ENCODE data around the gene MLANA. TPM values are rescaled to one million over a fixed set of nuclear protein-coding genes. Genes with fewer than 3 reads are reported as not detected.

MLANA gene
- total RNA-seq, 3 donors from 2014 or later, result not detected

- no peak overlapping the region for H3K4me3 ChIP-seq
- DNase-seq (ENCODE audit: low spot score in 2 of 2), result no peak
- no peaks in the 10 kb centered on the region for H3K9me3 ChIP-seq
- no peaks in the 10 kb centered on the region for H3K27me3 ChIP-seq
- H3K4me1 ChIP-seq, result no peaks in the 10 kb centered on the region
- intact Hi-C loops (cut with DNase I; ENCODE audit: low total_unique reads), result no loop called here
- TF ChIP-seq, protein P1, sequence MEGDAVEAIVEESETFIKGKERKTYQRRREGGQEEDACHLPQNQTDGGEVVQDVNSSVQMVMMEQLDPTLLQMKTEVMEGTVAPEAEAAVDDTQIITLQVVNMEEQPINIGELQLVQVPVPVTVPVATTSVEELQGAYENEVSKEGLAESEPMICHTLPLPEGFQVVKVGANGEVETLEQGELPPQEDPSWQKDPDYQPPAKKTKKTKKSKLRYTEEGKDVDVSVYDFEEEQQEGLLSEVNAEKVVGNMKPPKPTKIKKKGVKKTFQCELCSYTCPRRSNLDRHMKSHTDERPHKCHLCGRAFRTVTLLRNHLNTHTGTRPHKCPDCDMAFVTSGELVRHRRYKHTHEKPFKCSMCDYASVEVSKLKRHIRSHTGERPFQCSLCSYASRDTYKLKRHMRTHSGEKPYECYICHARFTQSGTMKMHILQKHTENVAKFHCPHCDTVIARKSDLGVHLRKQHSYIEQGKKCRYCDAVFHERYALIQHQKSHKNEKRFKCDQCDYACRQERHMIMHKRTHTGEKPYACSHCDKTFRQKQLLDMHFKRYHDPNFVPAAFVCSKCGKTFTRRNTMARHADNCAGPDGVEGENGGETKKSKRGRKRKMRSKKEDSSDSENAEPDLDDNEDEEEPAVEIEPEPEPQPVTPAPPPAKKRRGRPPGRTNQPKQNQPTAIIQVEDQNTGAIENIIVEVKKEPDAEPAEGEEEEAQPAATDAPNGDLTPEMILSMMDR (IDR thresholded peaks at IDR 0.05), result no peak
- TF ChIP-seq POLR2A (IDR thresholded peaks at IDR 0.05) (no peak), POLR2AphosphoS5 (IDR thresholded peaks at IDR 0.05) (no peak)
- no peak overlapping the region for H3K27ac ChIP-seq
- H3K36me3 ChIP-seq, result no peaks in the 10 kb centered on the region
Measured at GRCh38 chr9:5852987-5853386, 37.7 kb upstream of the MLANA start.

- TF ChIP-seq POLR2A (IDR thresholded peaks at IDR 0.05) (no peak), POLR2AphosphoS5 (IDR thresholded peaks at IDR 0.05) (no peak)
- TF ChIP-seq, protein P1 (IDR thresholded peaks at IDR 0.05), result no peak
- Histone ChIP-seq H3K27ac (no peak overlapping the region), H3K27me3 (no peaks in the 10 kb centered on the region), H3K9me3 (no peaks in the 10 kb centered on the region), H3K36me3 (no peaks in the 10 kb centered on the region), H3K4me1 (no peaks in the 10 kb centered on the region), H3K4me3 (no peak overlapping the region)
- intact Hi-C loops (cut with DNase I; ENCODE audit: low total_unique reads), result no loop called here
- no peak for DNase-seq (ENCODE audit: low spot score in 2 of 2)
Measured at GRCh38 chr9:5853617-5854016, 37.1 kb upstream of the MLANA start.

- Histone ChIP-seq H3K4me1 (no peaks in the 10 kb centered on the region), H3K4me3 (no peak overlapping the region), H3K27me3 (no peaks in the 10 kb centered on the region), H3K27ac (no peak overlapping the region), H3K36me3 (no peaks in the 10 kb centered on the region), H3K9me3 (no peaks in the 10 kb centered on the region)
- TF ChIP-seq, protein P1 (IDR thresholded peaks at IDR 0.05), result no peak
- TF ChIP-seq POLR2A (IDR thresholded peaks at IDR 0.05) (no peak), POLR2AphosphoS5 (IDR thresholded peaks at IDR 0.05) (no peak)
- no peak for DNase-seq (ENCODE audit: low spot score in 2 of 2)
- intact Hi-C loops (cut with DNase I; ENCODE audit: low total_unique reads), result no loop called here
Measured at GRCh38 chr9:5854063-5854790, 36.5 kb upstream of the MLANA start.

DNA sequence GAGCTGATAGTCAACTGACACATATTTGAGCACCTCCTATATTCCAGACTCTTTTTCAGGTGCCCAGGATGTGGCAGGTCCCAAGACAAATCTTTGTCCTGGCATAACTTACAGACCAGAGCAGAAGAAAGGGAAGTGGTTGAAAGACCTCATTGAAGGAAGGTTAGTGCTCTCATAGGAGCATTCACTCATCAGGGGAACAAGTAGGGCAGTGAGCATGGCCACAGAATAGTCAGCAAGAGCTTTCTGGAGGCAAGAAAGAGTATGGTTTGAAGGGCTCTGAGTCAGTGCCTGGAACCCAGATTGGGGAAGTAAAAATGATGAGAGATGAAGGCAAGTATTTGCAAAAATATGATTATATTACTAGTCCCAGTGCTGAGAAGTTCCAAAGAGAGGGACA, 32.8 kb upstream of the MLANA start:
- intact Hi-C loops (cut with DNase I; ENCODE audit: low total_unique reads), result no loop called here
- no peak overlapping the region for H3K4me3 ChIP-seq
- no peaks in the 10 kb centered on the region for H3K27me3 ChIP-seq
- H3K27ac ChIP-seq, result no peak overlapping the region
- H3K36me3 ChIP-seq, result no peaks in the 10 kb centered on the region
- no peaks in the 10 kb centered on the region for H3K4me1 ChIP-seq
- H3K9me3 ChIP-seq, result no peaks in the 10 kb centered on the region
- no peak for TF ChIP-seq POLR2AphosphoS5 (IDR thresholded peaks at IDR 0.05)
- no peak for TF ChIP-seq POLR2A (IDR thresholded peaks at IDR 0.05)
- TF ChIP-seq, protein P1 (IDR thresholded peaks at IDR 0.05), result no peak
- no peak for DNase-seq (ENCODE audit: low spot score in 2 of 2)

DNA sequence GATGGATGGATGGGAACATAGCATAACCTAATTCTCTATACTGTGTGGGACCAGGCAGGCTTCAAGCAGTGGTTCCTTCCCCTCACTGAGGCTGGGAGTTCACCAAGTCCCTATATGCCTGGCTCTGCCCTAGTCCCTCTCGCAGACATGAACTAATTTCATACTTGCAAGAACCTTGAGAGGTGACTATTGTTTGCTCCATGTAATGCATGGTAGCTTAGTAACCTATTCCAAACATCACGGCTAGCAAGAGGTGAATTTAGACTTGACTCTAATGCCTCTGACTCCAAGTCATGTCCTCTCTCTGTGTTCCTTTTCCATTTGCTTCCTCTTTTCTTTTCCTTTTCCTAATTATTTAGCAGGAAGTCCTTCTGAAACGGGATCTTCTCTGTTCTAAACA, 31.9 kb upstream of the MLANA start:
- no peak overlapping the region for H3K27ac ChIP-seq
- TF ChIP-seq POLR2AphosphoS5 (IDR thresholded peaks at IDR 0.05), result no peak
- TF ChIP-seq POLR2A (IDR thresholded peaks at IDR 0.05), result no peak
- TF ChIP-seq, protein P1 (IDR thresholded peaks at IDR 0.05), result no peak
- H3K4me3 ChIP-seq, result no peak overlapping the region
- H3K4me1 ChIP-seq, result no peaks in the 10 kb centered on the region
- intact Hi-C loops (cut with DNase I; ENCODE audit: low total_unique reads), result no loop called here
- no peaks in the 10 kb centered on the region for H3K36me3 ChIP-seq
- H3K9me3 ChIP-seq, result no peaks in the 10 kb centered on the region
- no peak for DNase-seq (ENCODE audit: low spot score in 2 of 2)
- no peaks in the 10 kb centered on the region for H3K27me3 ChIP-seq

Measured in breast epithelium (tissue), 4 donors.